ENCODE measurements around the gene CLDN16.

- TF ChIP-seq, protein P1, sequence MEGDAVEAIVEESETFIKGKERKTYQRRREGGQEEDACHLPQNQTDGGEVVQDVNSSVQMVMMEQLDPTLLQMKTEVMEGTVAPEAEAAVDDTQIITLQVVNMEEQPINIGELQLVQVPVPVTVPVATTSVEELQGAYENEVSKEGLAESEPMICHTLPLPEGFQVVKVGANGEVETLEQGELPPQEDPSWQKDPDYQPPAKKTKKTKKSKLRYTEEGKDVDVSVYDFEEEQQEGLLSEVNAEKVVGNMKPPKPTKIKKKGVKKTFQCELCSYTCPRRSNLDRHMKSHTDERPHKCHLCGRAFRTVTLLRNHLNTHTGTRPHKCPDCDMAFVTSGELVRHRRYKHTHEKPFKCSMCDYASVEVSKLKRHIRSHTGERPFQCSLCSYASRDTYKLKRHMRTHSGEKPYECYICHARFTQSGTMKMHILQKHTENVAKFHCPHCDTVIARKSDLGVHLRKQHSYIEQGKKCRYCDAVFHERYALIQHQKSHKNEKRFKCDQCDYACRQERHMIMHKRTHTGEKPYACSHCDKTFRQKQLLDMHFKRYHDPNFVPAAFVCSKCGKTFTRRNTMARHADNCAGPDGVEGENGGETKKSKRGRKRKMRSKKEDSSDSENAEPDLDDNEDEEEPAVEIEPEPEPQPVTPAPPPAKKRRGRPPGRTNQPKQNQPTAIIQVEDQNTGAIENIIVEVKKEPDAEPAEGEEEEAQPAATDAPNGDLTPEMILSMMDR (conservative IDR thresholded peaks at IDR 0.05): no peak
- no peak for TF ChIP-seq ZFX (IDR thresholded peaks at IDR 0.05)
Measured at GRCh38 chr3:190366133-190366532, 21.8 kb upstream of the CLDN16 start.
